Epithelial cell of prostate (primary cell): Measurements from ENCODE around the gene SFRP5.
A peak's percentile ranks its signal among the peaks of the same experiment; 100 is the strongest.

ENCODE experiments used
- DNase-seq: peaks from one replicate; pipeline ENCODE4 v3.0.0-alpha.2; 2011; ENCODE audit warnings: low read depth, low spot score
- H3K27ac ChIP-seq: fragments of 450-650 bp; 2 replicates; pipeline ENCODE4 v1.5.1; 2017; ENCODE audit warnings: mild to moderate bottlenecking

Gene SFRP5

DNA sequence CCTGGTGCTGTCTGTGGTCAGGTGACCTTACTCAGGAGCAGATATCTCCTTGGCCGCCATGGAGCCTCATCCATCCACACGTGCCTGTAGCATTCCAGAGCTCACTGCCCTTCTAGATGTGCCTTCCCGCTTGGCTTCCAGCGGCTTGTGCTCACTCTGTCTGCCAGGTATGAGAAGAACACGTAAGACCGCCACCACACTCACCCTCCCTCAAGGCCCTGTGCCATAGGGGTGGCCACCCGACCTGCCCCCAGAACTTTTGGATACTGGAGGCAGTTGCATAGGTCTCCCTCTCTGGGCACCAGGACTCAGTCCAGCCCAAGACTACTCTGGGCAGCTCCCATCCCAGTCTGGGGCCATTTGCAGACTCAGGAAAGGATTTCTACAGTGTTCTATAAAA is 54.2 kb downstream of the SFRP5 start:
- H3K27ac ChIP-seq = peak overlapping the region; percentile 98

More for the DNA sequence above, 54.2 kb downstream of the SFRP5 start:
- DNase-seq = no peak
